GM23338 (cell line): Measurements from ENCODE around the gene ALCAM.

Source experiments
- CREB1 ChIP-seq: fragments of 250-450 bp; sonication (Bioruptor Pico); IDR thresholded peaks from 2 replicates; pipeline ENCODE4 v1.5.0; 2020; ENCODE audit warnings: low read depth, mild to moderate bottlenecking, moderate library complexity
- CTCF ChIP-seq, 2 experiments: fragments of 200-600 bp in 1 of 2; sonication (generic) in 1 of 2; conservative IDR thresholded peaks; 2 replicates each; pipeline versions ENCODE4 v1.5.1 to v1.6.1; 2016 to 2017; ENCODE audit warnings: antibody characterized with exemption in 2 of 2, low read depth in 2 of 2, mild to moderate bottlenecking in 2 of 2, moderate library complexity in 1 of 2
- EZH2 ChIP-seq: fragments of 200-600 bp; sonication (generic); IDR thresholded peaks from one replicate; pipeline ENCODE4 v1.8.0; 2017; ENCODE audit warnings: antibody characterized with exemption, mild to moderate bottlenecking, low read depth; ENCODE audit not compliant: unreplicated experiment
- EZH2phosphoT487 ChIP-seq: fragments of 200-600 bp; sonication (generic); IDR thresholded peaks from one replicate; pipeline ENCODE4 v1.8.1; 2018; ENCODE audit warnings: antibody characterized with exemption; ENCODE audit not compliant: unreplicated experiment
- JUNB ChIP-seq: IDR thresholded peaks from one replicate; pipeline ENCODE4 v1.6.1; 2016; ENCODE audit warnings: antibody characterized with exemption; ENCODE audit not compliant: unreplicated experiment
- NANOG ChIP-seq: IDR thresholded peaks from 2 replicates; pipeline ENCODE4 v1.6.1; 2016; ENCODE audit warnings: antibody characterized with exemption, borderline replicate concordance
- POLR2AphosphoS5 ChIP-seq: IDR thresholded peaks from 2 replicates; pipeline ENCODE4 v1.6.1; 2016; ENCODE audit warnings: antibody characterized with exemption, low read depth
- REST ChIP-seq: IDR thresholded peaks from one replicate; pipeline ENCODE4 v1.6.1; 2018; ENCODE audit warnings: antibody characterized with exemption; ENCODE audit not compliant: unreplicated experiment
- STAT1 ChIP-seq: IDR thresholded peaks from one replicate; pipeline ENCODE4 v1.6.1; 2016; ENCODE audit warnings: antibody characterized with exemption; ENCODE audit not compliant: unreplicated experiment
- ZNF331 ChIP-seq: fragments of 250-450 bp; sonication (Bioruptor Pico); IDR thresholded peaks from 2 replicates; pipeline ENCODE4 v1.5.0; 2020; ENCODE audit warnings: low read depth, mild to moderate bottlenecking, moderate library complexity
- ZNF462 ChIP-seq: fragments of 250-450 bp; sonication (Bioruptor Pico); IDR thresholded peaks from 2 replicates; pipeline ENCODE4 v1.5.0; 2020; ENCODE audit warnings: mild to moderate bottlenecking, moderate library complexity

GRCh38 chr3:105532251-105532650, 165.5 kb downstream of the ALCAM start:
- no peak for TF ChIP-seq CTCF (conservative IDR thresholded peaks at IDR 0.05; ENCODE audit: low read depth in 2 of 2)
- TF ChIP-seq EZH2phosphoT487, result no peak
- no peak for TF ChIP-seq REST
- TF ChIP-seq POLR2AphosphoS5, result no peak
- no peak for TF ChIP-seq STAT1
- TF ChIP-seq EZH2, result no peak
- no peak for TF ChIP-seq CREB1 (CRISPR knock-in tag)
- TF ChIP-seq ZNF331 (CRISPR knock-in tag), result no peak
- TF ChIP-seq NANOG, result no peak
- TF ChIP-seq ZNF462, result no peak
- TF ChIP-seq JUNB, result no peak
